Astrocyte (in vitro differentiated cells and primary cell): ENCODE results near the gene METTL2B.
"Not testable (repeated sequence)": the region's sequence is repeated elsewhere in the genome, so short reads cannot be mapped to it uniquely, and the experiment has no call there.

Experiments used
- EZH2 ChIP-seq: IDR thresholded peaks from 2 replicates; pipeline ENCODE4 v1.6.1; 2012; ENCODE audit warnings: mild to moderate bottlenecking, low read length, inconsistent platforms; ENCODE audit not compliant: insufficient read depth
- TF ChIP-seq, protein P1 (sequence below): IDR thresholded peaks from 2 replicates; pipeline ENCODE4 v1.5.1; 2011; ENCODE audit warnings: low read depth, mild to moderate bottlenecking, inconsistent platforms, low read length, moderate library complexity; ENCODE audit not compliant: insufficient read depth

DNA sequence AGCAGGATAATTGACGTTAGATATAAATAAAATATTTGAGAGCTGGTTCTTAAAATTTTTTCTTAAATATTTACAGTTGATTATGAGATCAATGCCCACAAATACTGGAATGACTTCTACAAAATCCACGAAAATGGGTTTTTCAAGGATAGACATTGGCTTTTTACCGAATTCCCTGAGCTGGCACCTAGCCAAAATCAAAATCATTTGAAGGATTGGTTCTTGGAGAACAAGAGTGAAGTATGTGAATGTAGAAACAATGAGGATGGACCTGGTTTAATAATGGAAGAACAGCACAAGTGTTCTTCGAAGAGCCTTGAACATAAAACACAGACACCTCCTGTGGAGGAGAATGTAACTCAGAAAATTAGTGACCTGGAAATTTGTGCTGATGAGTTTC is 2.5 kb downstream of the METTL2B start:
- TF ChIP-seq, protein P1, sequence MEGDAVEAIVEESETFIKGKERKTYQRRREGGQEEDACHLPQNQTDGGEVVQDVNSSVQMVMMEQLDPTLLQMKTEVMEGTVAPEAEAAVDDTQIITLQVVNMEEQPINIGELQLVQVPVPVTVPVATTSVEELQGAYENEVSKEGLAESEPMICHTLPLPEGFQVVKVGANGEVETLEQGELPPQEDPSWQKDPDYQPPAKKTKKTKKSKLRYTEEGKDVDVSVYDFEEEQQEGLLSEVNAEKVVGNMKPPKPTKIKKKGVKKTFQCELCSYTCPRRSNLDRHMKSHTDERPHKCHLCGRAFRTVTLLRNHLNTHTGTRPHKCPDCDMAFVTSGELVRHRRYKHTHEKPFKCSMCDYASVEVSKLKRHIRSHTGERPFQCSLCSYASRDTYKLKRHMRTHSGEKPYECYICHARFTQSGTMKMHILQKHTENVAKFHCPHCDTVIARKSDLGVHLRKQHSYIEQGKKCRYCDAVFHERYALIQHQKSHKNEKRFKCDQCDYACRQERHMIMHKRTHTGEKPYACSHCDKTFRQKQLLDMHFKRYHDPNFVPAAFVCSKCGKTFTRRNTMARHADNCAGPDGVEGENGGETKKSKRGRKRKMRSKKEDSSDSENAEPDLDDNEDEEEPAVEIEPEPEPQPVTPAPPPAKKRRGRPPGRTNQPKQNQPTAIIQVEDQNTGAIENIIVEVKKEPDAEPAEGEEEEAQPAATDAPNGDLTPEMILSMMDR, result not testable (repeated sequence)
- not testable (repeated sequence) for TF ChIP-seq EZH2
